Stimulated activated CD8-positive, alpha-beta memory T cell treated with anti-CD3 and anti-CD28 coated beads, Interleukin-15, amount 100 ng/mL, for 4 hours (primary cell): Measurements from ENCODE around the gene ARSA.
"Not testable (repeated sequence)": the region's sequence is repeated elsewhere in the genome, so short reads cannot be mapped to it uniquely, and the experiment has no call there.

ENCODE experiments used
- DNase-seq, 2 donors: peaks; one replicate each; pipeline ENCODE4 v3.0.0-alpha.2; 2020; ENCODE audit warnings: low read depth in 2 of 2

The ARSA gene

DNA sequence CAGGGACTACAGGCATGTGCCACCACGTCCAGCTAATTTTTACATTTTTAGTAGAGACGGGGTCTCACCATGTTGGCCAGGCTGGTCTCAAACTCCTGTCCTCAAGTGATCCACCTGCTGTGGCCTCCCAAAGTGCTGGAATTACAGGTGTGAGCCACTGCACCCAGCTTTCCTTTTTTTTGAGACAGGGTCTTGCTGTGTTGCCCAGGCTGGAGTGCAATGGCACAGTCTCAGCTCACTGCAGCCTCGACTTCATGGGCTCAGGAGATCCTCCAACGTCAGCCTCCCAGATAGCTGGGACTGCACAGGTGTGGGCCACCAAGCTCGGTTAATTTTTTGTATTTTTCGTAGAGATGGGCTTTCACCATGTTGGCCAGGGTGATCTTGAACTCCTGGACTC is 26.7 kb upstream of the ARSA start:
- not testable (repeated sequence) for DNase-seq

- DNase-seq: no peak
Measured at GRCh38 chr22:50653256-50653655, 25.3 kb upstream of the ARSA start.

DNA sequence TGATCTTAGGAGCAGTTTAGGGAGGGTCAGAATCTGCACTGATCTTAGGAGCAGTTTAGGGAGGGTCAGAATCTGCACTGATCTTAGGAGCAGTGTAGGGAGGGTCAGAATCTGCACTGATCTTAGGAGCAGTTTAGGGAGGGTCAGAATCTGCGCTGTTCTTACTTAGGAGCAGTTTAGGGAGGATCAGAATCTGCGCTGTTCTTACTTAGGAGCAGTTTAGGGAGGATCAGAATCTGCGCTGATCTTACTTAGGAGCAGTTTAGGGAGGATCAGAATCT is 15.8 kb upstream of the ARSA start:
- not testable (repeated sequence) for DNase-seq

DNA sequence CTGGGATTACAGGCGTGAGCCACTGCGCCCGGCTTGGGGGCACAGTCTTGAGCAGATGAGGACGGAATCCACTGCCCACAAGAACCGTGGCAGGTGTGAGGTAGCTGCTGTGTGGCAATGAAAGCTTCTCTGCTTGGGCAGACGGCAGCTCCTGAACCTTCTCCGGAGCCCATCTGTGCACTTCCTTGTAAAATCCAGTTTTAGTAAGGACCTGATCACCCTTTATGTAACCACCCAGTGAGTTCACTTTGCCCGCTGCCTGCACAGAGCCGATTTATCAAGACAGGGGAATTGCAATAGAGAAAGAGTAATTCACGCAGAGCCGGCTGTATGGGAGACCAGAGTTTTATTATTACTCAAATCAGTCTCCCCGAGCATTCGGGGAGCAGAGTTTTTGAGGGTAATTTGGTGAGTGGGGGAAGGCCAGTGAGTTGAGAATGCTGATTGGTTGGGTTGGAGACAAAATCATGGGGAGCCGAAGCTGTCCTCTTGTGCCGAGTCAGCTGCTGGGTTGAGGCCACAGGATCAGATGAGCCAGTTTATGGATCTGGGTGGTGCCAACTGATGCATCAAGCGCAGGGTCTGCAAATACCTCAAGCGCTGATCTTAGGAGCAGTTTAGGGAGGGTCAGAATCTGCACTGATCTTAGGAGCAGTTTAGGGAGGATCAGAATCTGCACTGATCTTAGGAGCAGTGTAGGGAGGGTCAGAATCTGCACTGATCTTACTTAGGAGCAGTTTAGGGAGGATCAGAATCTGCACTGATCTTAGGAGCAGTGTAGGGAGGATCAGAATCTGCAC is 15.3 kb upstream of the ARSA start:
- DNase-seq: not testable (repeated sequence)

GRCh38 chr22:50641696-50642607 is 14.0 kb upstream of the ARSA start:
- no peak for DNase-seq

DNA sequence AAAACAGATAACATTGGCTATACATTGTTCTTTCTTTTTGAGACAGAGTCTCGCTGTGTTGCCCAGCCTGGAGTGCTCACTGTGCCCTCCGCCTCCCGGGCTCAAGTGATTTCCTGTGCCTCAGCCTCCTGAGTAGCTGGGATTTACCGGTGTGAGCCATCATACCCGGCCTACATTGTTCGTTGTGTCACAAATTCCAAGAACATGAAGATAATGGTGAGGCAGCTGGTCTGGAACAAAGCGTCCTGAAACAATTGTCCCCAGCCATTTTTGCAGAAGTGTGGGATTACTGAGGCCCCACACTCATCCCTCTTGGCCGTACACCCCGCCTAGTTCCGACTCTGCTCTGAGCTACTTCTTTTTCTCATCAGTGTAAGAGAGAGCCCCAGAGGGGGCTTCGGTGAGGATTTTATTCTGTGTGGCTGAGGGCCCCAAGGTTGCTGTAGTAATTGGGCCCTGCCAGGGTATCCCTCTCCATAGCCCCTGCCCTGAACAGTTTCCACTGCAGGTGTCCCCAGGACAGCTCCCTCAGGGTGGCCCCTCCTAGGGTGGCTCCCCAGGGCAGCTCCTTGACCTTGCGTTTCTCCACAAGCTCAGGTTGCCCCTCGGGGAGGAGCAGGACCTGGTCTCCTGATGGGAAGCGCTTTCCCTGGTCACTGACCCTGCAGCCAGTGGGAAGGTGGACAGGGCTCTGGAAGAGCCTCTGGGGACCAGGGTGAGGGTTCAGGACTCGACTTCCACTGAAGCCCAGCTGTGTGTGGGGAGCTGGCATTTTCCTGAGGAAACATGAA is 13.1 kb upstream of the ARSA start:
- DNase-seq: no peak

- DNase-seq: not testable (repeated sequence)
Measured at GRCh38 chr22:50640296-50640695, 12.3 kb upstream of the ARSA start.

GRCh38 chr22:50635591-50635990 is 7.6 kb upstream of the ARSA start:
- no peak for DNase-seq

GRCh38 chr22:50633771-50634170 is 5.8 kb upstream of the ARSA start:
- no peak for DNase-seq

GRCh38 chr22:50633086-50633485 is 5.1 kb upstream of the ARSA start:
- no peak for DNase-seq

GRCh38 chr22:50630376-50630775 is 2.4 kb upstream of the ARSA start:
- no peak for DNase-seq

DNA sequence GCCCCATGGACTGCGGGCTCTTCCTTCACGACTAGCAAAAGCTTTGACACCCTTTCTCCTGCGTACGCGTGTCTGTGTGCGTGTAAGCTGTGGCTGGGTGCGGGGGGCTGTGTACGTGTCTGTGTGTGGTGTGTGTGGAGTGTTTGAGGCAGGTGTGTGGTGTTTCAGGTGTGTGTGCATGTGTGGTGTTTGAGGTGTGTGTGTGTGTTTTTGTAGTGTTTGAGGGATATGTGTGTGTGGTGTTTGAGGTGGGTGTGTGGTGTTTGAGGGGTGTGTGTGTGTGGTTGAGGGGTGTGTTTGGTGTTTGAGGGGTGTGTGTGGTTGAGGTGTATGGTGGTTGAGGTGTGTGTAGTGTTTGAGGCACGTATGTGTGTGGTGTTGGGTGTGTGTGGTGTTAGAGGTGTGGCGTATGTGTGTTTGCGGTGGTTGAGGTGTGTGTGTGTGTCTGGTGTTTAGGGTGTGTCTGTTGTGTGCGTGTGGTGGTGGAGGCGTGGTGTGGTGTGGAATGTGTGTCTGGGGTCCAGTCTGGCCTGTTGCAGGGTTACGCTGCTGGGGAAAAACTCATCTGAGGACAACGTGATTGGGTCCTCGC is 687 bp upstream of the ARSA start:
- no peak for DNase-seq

DNA sequence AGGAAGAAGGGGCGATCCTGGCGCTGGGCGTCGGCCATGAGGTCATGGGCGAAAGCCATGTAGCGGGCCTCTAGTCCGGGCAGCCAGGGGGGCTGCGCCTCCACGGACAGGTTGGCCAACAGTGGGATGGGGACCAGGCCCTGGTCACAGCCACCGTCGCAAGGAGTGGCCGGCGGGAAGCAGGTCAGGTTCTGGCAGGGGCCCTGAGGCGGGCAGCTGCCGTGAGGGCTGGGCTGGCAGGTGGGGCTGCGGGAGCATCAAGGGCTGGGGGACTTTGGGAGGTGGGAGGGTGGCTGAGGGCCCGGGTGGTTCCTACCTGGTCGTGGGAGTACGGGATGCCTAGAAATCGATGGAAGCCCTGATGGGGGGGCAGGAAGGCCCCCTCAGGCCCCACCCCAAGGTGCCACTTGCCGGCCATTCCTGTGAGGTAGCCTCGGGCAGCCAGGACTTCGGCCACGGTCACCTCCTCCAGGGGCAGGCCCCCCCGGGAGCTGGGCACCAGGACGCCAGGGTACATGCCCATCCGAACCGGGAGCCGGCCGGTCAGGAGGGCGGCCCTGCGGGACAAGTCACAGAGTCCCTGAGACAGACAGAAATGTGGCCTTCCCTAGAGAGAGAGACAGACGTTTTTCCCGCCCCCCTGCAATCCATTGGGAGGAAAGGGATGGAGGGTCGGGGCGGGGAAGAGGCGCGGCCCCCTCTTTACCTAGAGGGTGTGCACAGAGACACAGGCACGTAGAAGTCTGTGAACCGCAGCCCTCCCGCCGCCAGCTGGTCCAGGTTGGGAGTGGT is 906 bp downstream of the ARSA start:
- DNase-seq: no peak

- no peak for DNase-seq
Measured at GRCh38 chr22:50626314-50626849, 1.6 kb downstream of the ARSA start.

- no peak for DNase-seq
Measured at GRCh38 chr22:50625568-50626313, 2.2 kb downstream of the ARSA start.

DNA sequence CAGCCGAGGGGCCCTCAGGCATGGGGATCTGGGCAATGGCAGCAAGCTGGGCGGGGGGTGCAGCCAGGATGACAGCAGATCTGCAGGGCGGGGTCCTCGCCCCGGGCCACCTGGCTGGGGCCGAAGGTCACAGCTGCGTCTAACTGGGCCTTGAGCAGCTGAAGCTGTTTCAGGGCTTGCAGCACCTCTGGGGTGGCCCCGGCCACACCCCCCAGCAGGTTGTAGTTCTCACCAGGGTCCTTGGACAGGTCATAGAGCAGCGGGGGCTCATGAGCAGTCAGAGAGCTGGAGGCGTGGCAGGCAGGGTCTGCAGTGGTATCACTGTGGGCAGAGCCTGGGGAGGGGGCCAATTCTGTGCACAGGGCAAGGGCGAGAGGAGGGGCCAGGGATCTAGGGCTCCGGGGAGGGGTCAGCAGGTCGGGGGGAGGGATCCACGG is 2.8 kb downstream of the ARSA start:
- no peak for DNase-seq

- DNase-seq: no peak
Measured at GRCh38 chr22:50624347-50625130, 3.4 kb downstream of the ARSA start.

GRCh38 chr22:50622723-50623327 is 5.1 kb downstream of the ARSA start:
- DNase-seq: no peak
